AG08396 (cell line): Measurements from ENCODE around the gene MAD1L1.

Experiments used
- DNase-seq: peaks from one replicate; pipeline ENCODE4 v3.0.0; 2012; ENCODE audit warnings: low spot score, mixed read lengths

MAD1L1 gene

DNA sequence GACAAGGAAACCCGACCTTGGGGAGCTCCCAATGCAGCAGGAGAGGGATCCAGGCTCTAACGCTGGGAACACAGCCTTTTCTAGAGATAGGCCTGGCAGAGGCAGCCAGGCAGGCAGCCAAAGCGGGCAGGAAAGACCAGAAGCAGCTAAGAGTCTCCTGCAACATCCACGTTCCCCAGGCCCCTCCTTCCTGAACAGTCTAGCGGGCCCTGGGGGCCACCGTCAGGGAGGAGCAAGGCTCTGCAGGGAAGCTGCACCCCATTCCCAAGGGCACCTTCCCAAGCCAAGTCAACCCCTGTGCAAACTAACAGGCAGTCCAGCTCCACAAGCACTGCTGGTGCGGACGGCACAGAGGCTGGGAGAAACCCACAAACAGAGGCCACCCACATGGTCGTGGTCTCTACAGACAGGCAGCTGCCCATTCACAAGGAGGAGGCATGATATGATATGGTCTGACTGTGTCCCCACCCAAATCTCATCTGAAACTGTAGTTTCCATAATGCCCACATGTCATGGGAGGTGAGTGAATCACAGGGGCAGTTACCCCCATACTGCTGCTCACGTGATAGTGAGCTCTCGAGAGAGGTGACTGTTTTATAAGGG lies 115.7 kb downstream of the MAD1L1 start:
- peak; percentile 47 for DNase-seq

GRCh38 chr7:2116448-2116810 lies 116.3 kb downstream of the MAD1L1 start:
- DNase-seq: no peak

- DNase-seq: no peak
Measured at GRCh38 chr7:2115760-2116447, 116.8 kb downstream of the MAD1L1 start.

DNA sequence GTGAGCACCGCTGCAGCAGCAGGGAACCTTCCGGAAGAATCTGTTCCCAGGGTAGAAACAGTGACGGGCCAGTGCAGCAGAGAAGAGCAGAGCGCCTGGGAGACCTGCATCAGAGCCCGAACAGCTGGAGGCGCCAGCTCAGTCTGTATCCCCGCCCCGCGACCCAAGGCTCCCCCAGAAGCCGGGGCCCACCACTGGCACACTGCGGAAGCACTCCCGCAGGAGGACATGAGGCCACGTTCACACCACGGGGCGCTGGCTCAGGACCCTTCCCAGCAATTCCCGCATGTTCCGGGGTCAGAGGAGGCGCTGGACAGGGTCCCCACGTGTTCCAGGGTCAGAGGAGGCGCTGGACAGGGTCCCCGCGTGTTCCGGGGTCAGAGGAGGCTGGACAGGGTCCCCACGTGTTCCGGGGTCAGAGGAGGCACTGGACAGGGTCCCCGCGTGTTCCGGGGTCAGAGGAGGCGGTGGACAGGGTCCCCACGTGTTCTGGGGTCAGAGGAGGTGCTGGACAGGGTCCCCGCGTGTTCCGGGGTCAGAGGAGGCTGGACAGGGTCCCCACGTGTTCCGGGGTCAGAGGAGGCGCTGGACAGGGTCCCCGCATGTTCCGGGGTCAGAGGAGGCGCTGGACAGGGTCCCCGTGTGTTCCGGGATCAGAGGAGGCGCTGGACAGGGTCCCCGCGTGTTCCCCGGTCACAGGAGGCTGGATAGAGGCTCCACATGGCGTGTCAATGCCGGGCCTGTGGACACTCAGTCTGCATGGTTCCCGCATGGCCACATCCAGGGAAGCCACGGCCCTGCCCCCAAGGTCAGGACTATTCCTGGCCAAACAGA lies 117.6 kb downstream of the MAD1L1 start:
- no peak for DNase-seq

DNA sequence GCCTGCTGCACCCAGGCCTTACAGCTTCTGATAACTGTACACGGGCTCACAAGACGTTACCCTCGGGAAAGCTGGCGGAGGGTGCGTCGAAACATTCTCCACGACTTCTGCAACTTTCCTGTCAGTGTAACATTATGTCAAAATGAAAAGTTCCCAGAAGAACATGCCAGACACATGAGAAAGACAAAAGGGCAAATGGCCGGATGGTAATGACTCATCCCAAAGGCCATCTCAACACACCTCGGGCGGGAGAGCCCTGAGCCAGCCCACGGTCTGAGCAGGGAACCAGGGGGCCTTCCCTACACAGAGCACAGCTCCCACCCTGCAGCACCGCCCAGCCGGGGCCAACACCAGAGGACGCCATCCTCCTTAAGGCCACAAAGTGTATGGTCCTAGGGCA lies 118.7 kb downstream of the MAD1L1 start:
- peak; percentile 83 for DNase-seq

- no peak for DNase-seq
Measured at GRCh38 chr7:2112261-2113198, 120.2 kb downstream of the MAD1L1 start.

DNA sequence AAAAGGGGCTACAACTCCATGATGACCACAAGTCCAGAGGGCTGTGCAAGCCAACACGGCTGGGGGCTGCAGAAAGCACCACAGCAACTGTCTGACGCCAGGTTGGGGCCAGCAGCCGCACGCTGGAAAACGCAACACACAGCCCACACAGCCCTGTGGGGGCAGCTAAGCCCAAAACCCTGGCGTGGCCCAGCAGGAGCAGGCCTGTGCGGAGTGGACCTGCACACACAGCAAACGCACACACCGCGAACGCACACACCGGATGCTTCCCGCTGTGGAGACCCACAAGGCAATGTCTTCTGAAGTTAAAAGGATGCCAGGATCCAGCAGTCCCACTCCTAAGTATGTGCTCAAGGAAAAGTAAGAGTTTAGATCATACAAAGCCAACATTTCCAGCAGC lies 121.2 kb downstream of the MAD1L1 start:
- DNase-seq: no peak

DNA sequence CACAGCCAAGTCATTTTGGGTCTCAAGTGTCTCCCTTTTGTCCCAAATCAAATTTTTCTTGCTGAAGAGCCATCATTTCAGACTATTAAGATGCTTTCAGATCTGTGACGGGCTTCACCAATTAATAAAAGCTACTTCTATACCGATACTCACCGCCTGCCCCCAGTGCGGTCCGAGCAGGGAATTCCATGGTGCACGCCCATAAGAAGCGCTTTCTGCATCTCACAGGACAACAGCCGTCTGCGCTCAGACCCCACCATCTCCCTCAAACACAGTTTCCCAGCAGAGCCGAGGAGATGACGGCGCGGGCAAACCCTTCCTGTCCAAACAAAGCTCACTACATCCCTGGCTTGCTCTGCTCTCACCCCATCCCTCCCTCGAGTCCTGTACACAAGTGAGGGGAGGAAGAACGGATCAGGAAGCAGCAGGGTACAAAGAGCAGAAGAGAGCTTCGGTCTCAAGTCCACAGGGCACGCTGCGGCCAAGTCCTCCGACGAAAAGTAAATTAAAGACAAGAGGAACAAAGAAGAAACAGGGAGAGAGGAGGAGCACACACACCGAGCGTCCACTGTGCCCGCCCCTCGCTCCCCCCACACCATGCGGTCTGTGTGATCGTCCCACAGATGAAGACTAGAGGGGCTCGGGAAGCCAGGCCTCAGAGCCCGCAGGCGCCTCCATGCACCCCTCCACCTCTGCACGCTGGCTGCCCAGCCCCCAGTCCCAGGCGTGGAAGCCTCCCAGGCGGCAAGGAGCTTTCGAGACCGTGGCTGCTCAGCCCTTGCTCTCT lies 121.9 kb downstream of the MAD1L1 start:
- DNase-seq: peak; percentile 45

DNA sequence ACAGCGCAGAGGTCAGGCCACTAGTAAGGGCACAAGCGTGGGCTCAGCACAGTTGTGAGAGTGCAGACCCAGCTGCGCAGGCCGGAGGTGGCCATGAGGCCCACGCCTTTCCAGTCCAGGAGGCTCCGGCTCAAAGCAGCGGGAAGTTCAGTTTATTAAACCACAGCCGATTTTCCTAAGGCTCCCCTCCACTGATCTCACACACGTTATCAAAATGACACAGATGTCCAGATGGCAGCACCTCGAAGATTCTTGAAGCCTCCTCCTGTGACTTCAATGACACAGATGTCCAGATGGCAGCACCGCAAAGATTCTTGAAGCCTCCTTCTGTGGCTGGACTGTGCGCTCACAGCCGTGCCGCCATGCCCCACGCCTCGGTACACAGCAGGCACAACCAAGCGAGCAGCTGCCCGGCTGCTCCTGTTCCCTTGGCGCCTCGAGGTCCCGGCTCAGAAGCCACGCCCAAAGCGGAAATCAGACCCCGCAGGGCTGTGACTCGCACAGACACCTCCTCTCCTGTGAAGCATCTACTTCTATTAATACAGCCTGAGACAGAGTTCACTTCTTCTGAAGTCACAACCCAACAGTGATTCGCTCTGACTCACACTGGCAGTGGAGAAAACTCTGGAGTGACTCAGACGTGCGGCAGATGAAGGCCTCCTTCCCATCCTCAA lies 122.7 kb downstream of the MAD1L1 start:
- DNase-seq: peak; percentile 94

DNA sequence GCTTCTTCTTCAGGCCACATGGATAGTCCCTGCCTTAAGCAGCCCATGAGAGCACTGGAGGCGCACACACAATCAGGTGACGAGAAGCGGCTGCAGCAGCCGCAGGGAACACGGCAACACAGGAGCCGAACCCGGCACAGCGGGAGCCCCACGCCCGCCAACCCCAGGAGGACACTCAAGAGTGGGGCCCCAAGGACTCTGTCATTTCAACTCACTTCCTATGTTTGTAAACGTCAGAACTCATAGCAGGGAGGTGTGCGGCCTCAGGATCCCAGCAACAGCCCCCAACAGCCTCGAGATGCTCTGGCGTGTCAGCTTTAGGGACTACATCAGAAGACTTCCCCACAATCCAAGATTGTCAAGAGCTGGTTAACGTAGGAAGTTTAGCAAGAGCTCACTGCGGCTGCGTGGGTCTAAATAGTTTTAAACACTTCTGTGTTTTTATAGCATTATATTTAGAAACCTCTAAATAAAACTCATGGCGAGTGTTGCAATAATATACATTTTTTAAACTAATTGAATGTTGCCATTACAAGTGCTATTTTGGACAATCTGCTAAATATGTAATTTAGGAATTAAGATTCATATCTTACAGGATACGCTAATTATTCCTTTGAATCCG lies 123.4 kb downstream of the MAD1L1 start:
- DNase-seq: no peak

DNA sequence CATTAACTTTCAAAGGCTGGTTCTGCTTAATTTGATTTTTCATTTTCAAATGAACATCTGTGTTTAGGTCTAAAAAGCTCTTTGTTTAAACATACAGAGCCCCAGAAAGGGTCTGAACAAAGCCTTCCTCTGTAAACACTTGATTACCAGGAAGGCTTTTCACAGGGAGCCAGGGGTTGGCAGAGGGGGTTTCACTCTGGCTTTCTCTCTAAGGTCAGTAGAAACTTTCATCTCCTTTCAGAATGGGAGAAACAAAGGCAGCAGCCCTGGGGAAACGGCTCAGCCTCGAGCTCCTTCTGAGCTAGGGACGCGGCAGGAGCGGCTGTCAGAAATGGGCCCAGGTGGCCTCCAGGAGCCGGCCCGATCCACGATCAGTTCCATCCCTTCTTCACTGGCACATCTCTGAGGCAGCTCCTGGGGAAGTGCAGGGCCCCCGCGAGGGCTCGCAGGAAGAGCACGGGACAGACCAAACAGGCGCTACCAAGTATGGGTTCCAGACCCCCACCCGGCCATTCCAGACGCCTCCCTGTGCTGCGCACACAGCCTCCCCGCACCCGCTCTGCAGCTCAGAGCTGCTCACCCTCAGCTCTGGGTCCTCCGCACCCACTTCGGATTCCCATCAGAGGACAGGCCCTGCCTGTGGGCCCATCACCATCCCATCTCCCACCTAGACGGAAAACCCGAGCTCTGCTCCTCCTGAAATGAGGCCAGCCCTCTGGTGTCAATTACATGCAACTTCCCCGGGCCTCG lies 124.1 kb downstream of the MAD1L1 start:
- no peak for DNase-seq

DNA sequence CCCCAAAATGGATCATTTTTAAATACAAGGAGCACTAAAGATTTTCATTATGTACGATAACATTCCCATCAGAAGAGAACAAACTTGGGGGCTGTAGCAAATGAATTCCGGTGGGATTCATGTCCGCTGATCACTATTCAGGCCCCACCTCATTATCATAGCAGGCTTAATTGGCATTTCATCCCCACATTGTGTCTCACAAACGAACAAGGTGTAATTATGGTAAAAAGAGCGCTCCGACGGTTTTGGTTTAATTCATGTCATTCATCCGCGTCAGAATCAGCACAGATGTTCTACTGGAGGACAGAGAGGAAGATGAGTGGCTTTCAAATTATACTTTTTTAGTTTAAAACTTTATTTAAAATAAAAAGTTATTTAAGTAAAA lies 124.7 kb downstream of the MAD1L1 start:
- DNase-seq: no peak

GRCh38 chr7:2107386-2108070 lies 125.2 kb downstream of the MAD1L1 start:
- DNase-seq: no peak

GRCh38 chr7:2106924-2107323 lies 125.8 kb downstream of the MAD1L1 start:
- DNase-seq: peak; percentile 37

DNA sequence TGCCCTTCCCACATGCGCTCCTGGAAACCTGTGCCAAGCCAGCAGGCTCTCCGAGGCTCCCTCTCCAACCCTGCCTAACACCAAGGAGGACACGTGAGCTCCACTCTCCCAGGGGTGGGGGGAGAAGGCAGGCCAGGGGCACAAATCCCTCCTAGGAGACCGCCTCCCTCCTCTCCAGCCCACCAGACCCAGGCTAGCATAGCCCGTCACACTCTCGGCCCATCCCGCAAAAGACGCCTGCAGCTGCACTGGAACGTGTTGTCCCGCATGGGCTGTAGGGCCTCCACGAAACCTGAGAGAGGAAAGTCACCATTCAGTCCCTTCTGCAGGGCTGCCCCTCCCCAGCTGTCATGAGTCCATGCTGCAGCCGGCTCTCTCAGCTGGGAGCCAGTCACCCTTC lies 126.3 kb downstream of the MAD1L1 start:
- no peak for DNase-seq

DNA sequence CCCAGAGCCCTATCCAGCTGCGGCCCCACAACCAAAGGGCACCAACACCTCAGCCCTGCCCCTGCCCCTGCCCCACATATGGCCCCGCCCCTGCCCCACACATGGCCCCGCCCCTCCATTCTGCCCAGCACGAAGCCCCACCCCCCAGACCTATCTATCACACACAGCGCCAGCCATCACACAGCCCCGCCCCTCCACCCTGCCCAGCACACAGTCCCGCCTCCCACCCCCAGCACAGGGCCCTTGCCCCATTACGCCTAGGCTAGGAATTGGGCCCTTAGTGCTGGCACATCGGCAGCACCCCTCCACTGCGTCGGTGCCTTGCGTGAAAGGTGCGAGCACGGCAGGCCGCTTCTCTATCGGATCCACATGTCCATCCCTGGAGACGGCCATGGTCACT lies 126.8 kb downstream of the MAD1L1 start:
- DNase-seq: no peak

GRCh38 chr7:2105280-2105679 lies 127.5 kb downstream of the MAD1L1 start:
- no peak for DNase-seq

GRCh38 chr7:2104716-2105115 lies 128.0 kb downstream of the MAD1L1 start:
- DNase-seq: no peak
